Smooth muscle cell (in vitro differentiated cells): ENCODE data around the gene ADRA1B. TPM values are rescaled to one million over a fixed set of nuclear protein-coding genes. Genes with fewer than 3 reads are reported as not detected.
A peak's percentile ranks its signal among the peaks of the same experiment; 100 is the strongest.
"Not testable (repeated sequence)": the region's sequence is repeated elsewhere in the genome, so short reads cannot be mapped to it uniquely, and the experiment has no call there.

Experiments
- DNase-seq: peaks from one replicate; lab custom pipeline; 2025; ENCODE audit not compliant: unreplicated experiment; lab: John Stamatoyannopoulos, UW
- H2AFZ ChIP-seq: fragments of 200-600 bp; sonication (generic); 2 replicates; pipeline ENCODE4 v1.6.0; 2016; ENCODE audit warnings: antibody characterized with exemption, low read depth, mild to moderate bottlenecking
- H3F3A ChIP-seq: fragments of 200-600 bp; sonication (generic); 2 replicates; pipeline ENCODE4 v1.6.0; 2017; ENCODE audit warnings: antibody characterized with exemption, low read depth
- H3K27ac ChIP-seq: fragments of 200-600 bp; sonication (generic); 2 replicates; pipeline ENCODE4 v1.5.1; 2016; ENCODE audit warnings: low read depth, mild to moderate bottlenecking
- H3K27me3 ChIP-seq: fragments of 200-600 bp; sonication (generic); 2 replicates; pipeline ENCODE4 v1.6.1; 2016; ENCODE audit warnings: low read depth, mild to moderate bottlenecking
- H3K36me3 ChIP-seq: fragments of 200-600 bp; sonication (generic); 2 replicates; pipeline ENCODE4 v1.5.1; 2016; ENCODE audit warnings: low read depth
- H3K4me1 ChIP-seq: fragments of 200-600 bp; sonication (generic); 2 replicates; pipeline ENCODE4 v1.5.1; 2016; ENCODE audit warnings: low read depth
- H3K4me2 ChIP-seq: fragments of 200-600 bp; sonication (generic); 2 replicates; pipeline ENCODE4 v1.6.0; 2016; ENCODE audit warnings: mild to moderate bottlenecking
- H3K4me3 ChIP-seq: fragments of 200-600 bp; sonication (generic); 2 replicates; pipeline ENCODE4 v1.5.1; 2016; ENCODE audit warnings: mild to moderate bottlenecking
- H3K79me2 ChIP-seq: fragments of 200-600 bp; sonication (generic); 2 replicates; pipeline ENCODE4 v1.6.0; 2016; ENCODE audit warnings: low read depth, mild to moderate bottlenecking
- H3K9ac ChIP-seq: fragments of 200-600 bp; sonication (generic); 2 replicates; pipeline ENCODE4 v1.6.0; 2016; ENCODE audit warnings: low read depth
- H3K9me3 ChIP-seq: fragments of 200-600 bp; sonication (generic); replicated peaks from 2 replicates; pipeline ENCODE4 v1.5.1; 2016; ENCODE audit warnings: low read depth
- H4K20me1 ChIP-seq: fragments of 200-600 bp; sonication (generic); 2 replicates; pipeline ENCODE4 v1.6.0; 2016; ENCODE audit warnings: low read depth
- WGBS: methylation state at CpG from one replicate; pipeline ENCODE4 v1.1.7; 2016; ENCODE audit warnings: low lambda C conversion rate; 5-methylcytosine and 5-hydroxymethylcytosine counted together
- polyA plus RNA-seq: library from polyadenylated mRNA; unstranded; fragments of >200 nt; fragmentation: Nextera tagmentation; extraction: Ambion mirVana; gene quantifications from 2 replicates; pipeline ENCODE4 v1.2.1, GENCODE V29; 2016
- total RNA-seq: library from RNA; depleted of rRNA; stranded (reverse); fragments of >200 nt; gene quantifications from 2 replicates; pipeline ENCODE4 v1.2.3, GENCODE V29; 2014
- TF ChIP-seq, protein P1 (sequence below): fragments of 200-600 bp; sonication (generic); IDR thresholded peaks from 2 replicates; pipeline ENCODE4 v1.5.1; 2017; ENCODE audit warnings: borderline replicate concordance, mild to moderate bottlenecking, antibody characterized with exemption; ENCODE audit not compliant: insufficient read depth, poor library complexity, severe bottlenecking

The ADRA1B gene
- total and polyA plus RNA-seq, 2 experiments from 2014 or later: 0.34 to 0.36 TPM

GRCh38 chr5:160007514-160007913 is 91.2 kb downstream of the ADRA1B start:
- WGBS: 93% methylated on average over 3 of the region's 3 CpGs

DNA sequence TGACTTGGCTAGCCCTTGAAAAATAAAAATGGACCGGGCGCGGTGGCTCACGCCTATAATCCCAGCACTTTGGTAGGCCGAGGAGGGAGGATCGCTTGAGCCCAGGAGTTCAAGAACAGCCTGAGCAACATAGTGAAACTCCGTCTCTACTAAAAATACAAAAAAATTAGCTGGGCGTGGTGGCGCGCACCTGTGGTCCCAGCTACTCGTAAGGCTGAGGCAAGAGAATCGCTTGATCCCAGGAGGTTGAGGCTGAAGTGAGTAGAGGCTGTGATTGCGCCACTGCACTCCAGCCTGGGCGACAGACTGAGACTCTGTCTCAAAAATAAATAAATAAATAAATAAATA is 92.2 kb downstream of the ADRA1B start:
- Histone ChIP-seq H2AFZ (peak overlapping the region; percentile 92), H3K4me1 (peaks cover 14% of the 10 kb centered on the region), H3K4me2 (peak overlapping the region; percentile 86), H3K79me2 (peaks cover 39% of the 10 kb centered on the region), H3K4me3 (peak overlapping the region; percentile 73)
- not testable (repeated sequence) for H4K20me1 ChIP-seq, H3F3A ChIP-seq, H3K9me3 ChIP-seq, H3K27me3 ChIP-seq, DNase-seq, H3K9ac ChIP-seq, H3K36me3 ChIP-seq, H3K27ac ChIP-seq
- 89% methylated on average over 14 of the region's 14 CpGs for WGBS

More at GRCh38 chr5:160007514-160007913, 91.2 kb downstream of the ADRA1B start:
- no peaks in the 10 kb centered on the region for H3K36me3 ChIP-seq
- no peaks in the 10 kb centered on the region for H3K27me3 ChIP-seq
- H3K79me2 ChIP-seq: peaks cover 31% of the 10 kb centered on the region
- H3K4me3 ChIP-seq: no peak overlapping the region
- TF ChIP-seq, protein P1, sequence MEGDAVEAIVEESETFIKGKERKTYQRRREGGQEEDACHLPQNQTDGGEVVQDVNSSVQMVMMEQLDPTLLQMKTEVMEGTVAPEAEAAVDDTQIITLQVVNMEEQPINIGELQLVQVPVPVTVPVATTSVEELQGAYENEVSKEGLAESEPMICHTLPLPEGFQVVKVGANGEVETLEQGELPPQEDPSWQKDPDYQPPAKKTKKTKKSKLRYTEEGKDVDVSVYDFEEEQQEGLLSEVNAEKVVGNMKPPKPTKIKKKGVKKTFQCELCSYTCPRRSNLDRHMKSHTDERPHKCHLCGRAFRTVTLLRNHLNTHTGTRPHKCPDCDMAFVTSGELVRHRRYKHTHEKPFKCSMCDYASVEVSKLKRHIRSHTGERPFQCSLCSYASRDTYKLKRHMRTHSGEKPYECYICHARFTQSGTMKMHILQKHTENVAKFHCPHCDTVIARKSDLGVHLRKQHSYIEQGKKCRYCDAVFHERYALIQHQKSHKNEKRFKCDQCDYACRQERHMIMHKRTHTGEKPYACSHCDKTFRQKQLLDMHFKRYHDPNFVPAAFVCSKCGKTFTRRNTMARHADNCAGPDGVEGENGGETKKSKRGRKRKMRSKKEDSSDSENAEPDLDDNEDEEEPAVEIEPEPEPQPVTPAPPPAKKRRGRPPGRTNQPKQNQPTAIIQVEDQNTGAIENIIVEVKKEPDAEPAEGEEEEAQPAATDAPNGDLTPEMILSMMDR: no peak
- H3K9me3 ChIP-seq: no peaks in the 10 kb centered on the region
- peaks cover 14% of the 10 kb centered on the region for H3K4me1 ChIP-seq
- no peak overlapping the region for H3K27ac ChIP-seq
- no peaks in the 10 kb centered on the region for H4K20me1 ChIP-seq
- H2AFZ ChIP-seq: peak overlapping the region; percentile 77
- H3F3A ChIP-seq: no peaks in the 10 kb centered on the region
- no peak overlapping the region for H3K9ac ChIP-seq
- no peak for DNase-seq
- no peak overlapping the region for H3K4me2 ChIP-seq

DNA sequence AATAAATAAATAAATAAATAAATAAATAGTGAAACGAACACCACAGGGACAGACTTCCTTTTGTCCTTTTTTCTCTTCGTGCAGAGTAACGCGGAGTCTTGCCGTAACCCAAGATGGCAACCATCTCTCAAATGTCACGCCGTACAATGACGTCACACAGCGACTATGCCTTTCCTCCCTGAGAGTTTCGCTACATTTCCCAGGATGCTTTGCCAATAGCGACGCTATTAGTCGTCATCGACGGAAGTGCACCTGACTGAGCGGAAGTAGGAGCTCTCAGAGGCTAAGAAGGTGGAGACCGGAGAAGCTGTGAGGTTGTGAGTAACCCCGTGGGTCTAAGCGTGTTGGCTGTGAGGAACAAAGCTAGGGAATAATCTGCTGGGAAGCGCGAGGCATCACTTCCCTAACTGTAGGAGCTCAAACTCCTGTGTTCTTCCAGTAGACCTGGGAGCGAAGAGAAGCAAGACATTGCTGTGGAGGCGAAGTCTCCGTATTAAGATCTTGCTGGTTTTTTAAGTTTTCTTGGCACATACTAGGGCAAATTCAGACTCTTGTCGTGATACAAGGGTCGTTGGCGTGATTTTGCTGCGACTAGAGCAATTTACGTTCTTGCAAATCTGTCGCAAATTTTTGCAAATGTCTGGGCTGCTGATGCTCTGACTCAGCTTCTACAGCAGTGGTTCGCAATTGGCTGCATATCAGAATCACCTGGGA is 92.8 kb downstream of the ADRA1B start, which contains the start of gene TTC1:
Gene TTC1, plus strand, starts transcription at position 263 of the 714 bp plus-strand sequence. CDS start 1,390 bp downstream, outside the sequence.
- Histone ChIP-seq H3K4me3 (peak within 1 kb of the TSS; percentile 73), H3K27me3 (no peaks in the 10 kb centered on the region)
- under 1% methylated on average over 31 of the region's 31 CpGs for WGBS

DNA sequence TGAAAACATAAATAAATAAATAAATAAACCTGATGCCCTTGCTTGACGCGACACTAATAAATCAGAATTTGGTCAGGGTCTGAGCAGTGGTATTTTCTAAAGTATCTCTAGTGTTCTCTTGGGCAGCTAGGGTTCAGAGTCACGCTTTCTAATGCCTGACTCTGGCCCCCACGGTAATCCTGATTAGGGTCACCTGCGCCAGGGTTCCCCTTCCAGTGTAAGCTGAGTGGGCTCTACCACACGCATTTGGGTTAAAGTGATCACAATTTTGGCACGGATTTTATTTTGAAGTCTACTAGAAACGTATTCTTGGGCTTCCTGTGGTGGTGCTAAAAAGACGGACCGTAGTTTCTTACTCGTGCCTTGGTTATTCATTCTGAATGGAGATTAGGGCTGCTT is 93.3 kb downstream of the ADRA1B start:
- WGBS: 9% methylated on average over 11 of the region's 11 CpGs
- Histone ChIP-seq H3K4me2 (peak overlapping the region; percentile 86), H3K79me2 (peaks cover 39% of the 10 kb centered on the region), H2AFZ (peak overlapping the region; percentile 77), H4K20me1 (no peaks in the 10 kb centered on the region), H3K36me3 (no peaks in the 10 kb centered on the region), H3F3A (no peaks in the 10 kb centered on the region), H3K4me3 (peak overlapping the region; percentile 73), H3K9ac (peak overlapping the region; percentile 89), H3K27me3 (no peaks in the 10 kb centered on the region), H3K9me3 (no peaks in the 10 kb centered on the region), H3K4me1 (peaks cover 14% of the 10 kb centered on the region), H3K27ac (peak overlapping the region; percentile 90)
- no peak for DNase-seq
- TF ChIP-seq, protein P1: no peak

More for the DNA sequence above, 92.8 kb downstream of the ADRA1B start, which contains the start of gene TTC1:
- Histone ChIP-seq H3K9ac (peak within 1 kb of the TSS; percentile 89), H4K20me1 (no peaks in the 10 kb centered on the region), H2AFZ (peak within 1 kb of the TSS; percentile 92), H3K4me1 (peaks cover 14% of the 10 kb centered on the region), H3K79me2 (peaks cover 39% of the 10 kb centered on the region), H3F3A (no peaks in the 10 kb centered on the region), H3K27ac (peak within 1 kb of the TSS; percentile 90), H3K4me2 (peak within 1 kb of the TSS; percentile 86), H3K9me3 (no peaks in the 10 kb centered on the region), H3K36me3 (no peaks in the 10 kb centered on the region)
- peak; percentile 39 for DNase-seq
- TF ChIP-seq, protein P1: no peak
